Heart right ventricle (tissue), 16 donors: Measurements from ENCODE around the gene SSC5D. TPM values are rescaled to one million over a fixed set of nuclear protein-coding genes. Genes with fewer than 3 reads are reported as not detected.
A peak's percentile ranks its signal among the peaks of the same experiment; 100 is the strongest.

Experiments used
- ATAC-seq, 8 donors: fragments of 200-7000 bp; cut with Tn5 transposase; one replicate each; pipeline ENCODE4 v1.9.1; 2020; ENCODE audit warnings: mild to moderate bottlenecking in 8 of 8, moderate library complexity in 8 of 8, moderate number of reproducible peaks in 1 of 8
- DNase-seq, 2 donors: peaks; one replicate each; pipeline ENCODE4 v3.0.0-alpha.2; 2020
- H3K27ac ChIP-seq, 10 donors: fragments of 200-600 bp; sonication (generic) in 2 of 10; one replicate each; pipeline versions ENCODE4 v1.5.0 to v1.8.0; 2020 to 2022; ENCODE audit warnings: mild to moderate bottlenecking in 3 of 10
- H3K27me3 ChIP-seq, 7 donors: fragments of 200-600 bp; one replicate each; pipeline ENCODE4 v1.8.0; 2021 to 2022; ENCODE audit warnings: mild to moderate bottlenecking in 2 of 7
- H3K36me3 ChIP-seq, 9 donors: fragments of 200-600 bp; sonication (generic) in 1 of 9; one replicate each; pipeline versions ENCODE4 v1.5.0 to v1.8.0; 2020 to 2022; ENCODE audit warnings: mild to moderate bottlenecking in 2 of 9
- H3K4me1 ChIP-seq, 9 donors: fragments of 200-600 bp; sonication (generic) in 1 of 9; one replicate each; pipeline versions ENCODE4 v1.5.0 to v1.8.0; 2020 to 2022; ENCODE audit warnings: mild to moderate bottlenecking in 4 of 9
- H3K4me3 ChIP-seq, 10 donors: fragments of 200-600 bp; sonication (generic) in 2 of 10; one replicate each; pipeline versions ENCODE4 v1.5.0 to v1.8.0; 2020 to 2022; ENCODE audit warnings: mild to moderate bottlenecking in 7 of 10, moderate library complexity in 2 of 10
- H3K9me3 ChIP-seq, 11 donors: fragments of 200-600 bp in 10 of 11; sonication (generic) in 2 of 11; one replicate each; pipeline versions ENCODE4 v1.5.0 to v1.8.0; 2013 to 2022; ENCODE audit warnings: mild to moderate bottlenecking in 2 of 11, control low read depth in 1 of 11, moderate library complexity in 1 of 11
- CTCF ChIP-seq, 9 donors: fragments of 200-600 bp; sonication (generic) in 2 of 9; IDR thresholded peaks; one replicate each; pipeline versions ENCODE4 v1.5.0 to v1.8.0; 2021 to 2022; ENCODE audit warnings: antibody characterized with exemption in 9 of 9, mild to moderate bottlenecking in 5 of 9, moderate library complexity in 1 of 9
- WGBS, 2 donors: extraction: QIAGEN DNeasy Blood & Tissue Kit; methylation state at CpG; one replicate each; pipeline ENCODE4 v1.1.7; 2013; ENCODE audit warnings: inconsistent platforms in 1 of 2; 5-methylcytosine and 5-hydroxymethylcytosine counted together
- intact Hi-C, 10 donors: fragments of 100-400 bp; cut with DNase I; formaldehyde crosslinking; loops; one replicate each; pipeline versions ENCODE4 v1.11.1 to v1.14.2; 2022
- polyA plus RNA-seq, 2 donors: library from polyadenylated mRNA; stranded (reverse); fragments of 200-250 nt; gene quantifications; one replicate each; pipeline ENCODE4 v1.2.3, GENCODE V29; 2013
- total RNA-seq, 10 donors: library from RNA; stranded (reverse); fragmentation: NEBNext Ultra II Directional in 3 of 10; extraction: Animal tissue kit (Norgen Biotek cat#: 25700) in 3 of 10; gene quantifications; one replicate each; pipeline versions ENCODE4 v1.2.1 to v1.2.4, GENCODE V29; 2021 to 2023
- donor health status: Arrhythmogenic right ventricular cardiomyopathy.
- donor health status: ischemic (EF 13 %, LVEDD 7.1; RV severe dilation, severe dysfunction).
- donor health status: healthy with polysubstance abuse.
- donor health status: DM: no; HTN: yes; CAD: no.
- donor health status: DM: no; HTN: no; CAD: no.
- donor health status: ischemic (EF 25% LVEDD 6.9; RV normal size, moderate dysfunction).
- donor health status: ischemic (EF 25% LVEDD 5.7; RV mildly dilated, moderate dysfunction).
- donor health status: healthy.
- donor health status: DM: yes; HTN: yes; CAD: no.
- donor health status: Ischemic cardiomyopathy.
- donor health status: ischemic (EF 35%, LVEDD 5.7; RV mildly dilated, moderate dysfunction).
- donor health status: nonischemic (EF 11% LVEDD 7.7; RV severe dilation, severe dysfunction).
- donor health status: DM: yes; HTN: yes; CAD: no.
- donor health status: PGD.
- donor health status: ischemic (EF 29% LVEDD 5.4; RV normal size, mild dysfunction).
- donor health status: nonischemic (EF 23%, LVEDD 6.1; RV moderate dilation, normal function).

Gene SSC5D
- total and polyA plus RNA-seq, 12 donors, result 0.72 to 6.5 (median 3.6) TPM

GRCh38 chr19:55543567-55543966 is 55.3 kb downstream of the SSC5D start:
- no peak for ATAC-seq
- H3K4me3 ChIP-seq, result no peak overlapping the region

GRCh38 chr19:55544014-55544413 is 55.8 kb downstream of the SSC5D start:
- intact Hi-C loops, result loop anchor here in 1 of 10 donors (5.0 kb wide), 1 partner anchor 1582 kb away; the partner anchor contains the start of gene CACNG8
- 84 to 90% methylated on average over 15 of the region's 15 CpGs for WGBS, 2 donors
- H3K27ac ChIP-seq, result no peak overlapping the region
- peaks cover 12 to 36% (median 31%) of the 10 kb centered on the region in 9 donors for H3K4me1 ChIP-seq
- H3K4me3 ChIP-seq, result no peak overlapping the region
- no peaks in the 10 kb centered on the region for H3K36me3 ChIP-seq
- no peak for TF ChIP-seq CTCF (IDR thresholded peaks at IDR 0.05)
- DNase-seq (no peak), ATAC-seq (no peak)
- H3K9me3 ChIP-seq, result no peaks in the 10 kb centered on the region
- H3K27me3 ChIP-seq, result peaks cover 0 to 6% (median 0%) of the 10 kb centered on the region in 7 donors

More at GRCh38 chr19:55543567-55543966, 55.3 kb downstream of the SSC5D start:
- no peaks in the 10 kb centered on the region for H3K36me3 ChIP-seq
- H3K27ac ChIP-seq, result no peak overlapping the region
- peaks cover 12 to 33% (median 31%) of the 10 kb centered on the region in 9 donors for H3K4me1 ChIP-seq
- DNase-seq, result no peak
- H3K9me3 ChIP-seq, result no peaks in the 10 kb centered on the region
- peaks cover 0 to 2% (median 0%) of the 10 kb centered on the region in 7 donors for H3K27me3 ChIP-seq
- intact Hi-C loops, result loop anchor here in 1 of 10 donors (5.0 kb wide), 1 partner anchor 1581 kb away; the partner anchor contains the start of gene CACNG8
- no peak for TF ChIP-seq CTCF (IDR thresholded peaks at IDR 0.05)
- WGBS, 2 donors, result 78% methylated on average over 5 of the region's 5 CpGs

GRCh38 chr19:55544776-55545439 is 56.7 kb downstream of the SSC5D start:
- TF ChIP-seq CTCF (IDR thresholded peaks at IDR 0.05), result no peak
- Histone ChIP-seq H3K36me3 (no peaks in the 10 kb centered on the region), H3K27ac (peak overlapping the region in 5 of 10 donors; percentile 84 to 93 (median 87)), H3K9me3 (no peaks in the 10 kb centered on the region), H3K4me3 (peak overlapping the region in 4 of 10 donors; percentile 19 to 38 (median 32)), H3K27me3 (peaks cover 0 to 7% (median 0%) of the 10 kb centered on the region in 7 donors), H3K4me1 (peaks cover 17 to 45% (median 37%) of the 10 kb centered on the region in 9 donors)
- intact Hi-C loops, result loop anchor here in 3 of 10 donors (5.0 kb wide), 3 partner anchors 42 to 1583 kb away; partner anchors contain the start of genes CACNG8 (in 1 of the 3) and FIZ1 (in 1 of the 3)
- WGBS, 2 donors, result 64 to 71% methylated on average over 23 of the region's 23 CpGs
- ATAC-seq, result peak in 1 of 8 donors; percentile 6
- no peak for DNase-seq

GRCh38 chr19:55545443-55545842 is 57.2 kb downstream of the SSC5D start, which contains the start of gene SBK3:
Gene SBK3, minus strand, starts transcription at chr19:55545543. Its CDS starts 0 bp downstream, at chr19:55545543.
- ATAC-seq (peak in 2 of 8 donors; percentile 12 to 15), DNase-seq (no peak)
- H3K27ac ChIP-seq, result peak within 1 kb of the TSS; percentile 83 to 93 (median 90)
- peak within 1 kb of the TSS in 9 of 10 donors; percentile 19 to 38 (median 26) for H3K4me3 ChIP-seq
- 75 to 80% methylated on average over 10 of the region's 10 CpGs for WGBS, 2 donors
- peaks cover 17 to 51% (median 40%) of the 10 kb centered on the region in 9 donors for H3K4me1 ChIP-seq
- no peak for TF ChIP-seq CTCF (IDR thresholded peaks at IDR 0.05)
- H3K27me3 ChIP-seq, result peaks cover 0 to 7% (median 0%) of the 10 kb centered on the region in 7 donors
- H3K9me3 ChIP-seq, result no peaks in the 10 kb centered on the region
- H3K36me3 ChIP-seq, result no peaks in the 10 kb centered on the region
- intact Hi-C loops, result loop anchor here in 3 of 10 donors (5.0 kb wide), 2 partner anchors 42 to 52 kb away; partner anchors contain the start of gene FIZ1 (in 1 of the 3)
